Upper lobe of right lung (tissue), 1 donor: ENCODE measurements around the gene BIVM. TPM values are rescaled to one million over a fixed set of nuclear protein-coding genes. Genes with fewer than 3 reads are reported as not detected.

Experiments
- ATAC-seq: fragments of 200-7000 bp; cut with Tn5 transposase; one replicate; pipeline ENCODE4 v1.9.1; 2020; ENCODE audit warnings: mild to moderate bottlenecking, moderate library complexity
- DNase-seq: peaks from one replicate; pipeline ENCODE4 v3.0.0-alpha.2; 2020
- H3K27ac ChIP-seq: fragments of 200-600 bp; one replicate; pipeline ENCODE4 v1.8.0; 2022
- H3K27me3 ChIP-seq: fragments of 200-600 bp; one replicate; pipeline ENCODE4 v1.8.0; 2022; ENCODE audit warnings: mild to moderate bottlenecking
- H3K36me3 ChIP-seq: fragments of 200-600 bp; one replicate; pipeline ENCODE4 v1.8.0; 2022
- H3K4me1 ChIP-seq: fragments of 200-600 bp; one replicate; pipeline ENCODE4 v1.8.0; 2022
- H3K4me3 ChIP-seq: fragments of 200-600 bp; one replicate; pipeline ENCODE4 v1.8.0; 2022; ENCODE audit warnings: mild to moderate bottlenecking
- H3K9me3 ChIP-seq: fragments of 200-600 bp; one replicate; pipeline ENCODE4 v1.8.0; 2022
- intact Hi-C: fragments of 100-400 bp; cut with DNase I; formaldehyde crosslinking; loops from one replicate; pipeline ENCODE4 v1.11.0; 2022
- total RNA-seq: library from RNA; stranded (reverse); fragmentation: NEBNext Ultra II Directional; extraction: Animal tissue kit (Norgen Biotek cat#: 25700); gene quantifications from one replicate; pipeline ENCODE4 v1.2.1, GENCODE V29; 2021
- TF ChIP-seq, protein P1 (sequence below): fragments of 200-600 bp; IDR thresholded peaks from one replicate; pipeline ENCODE4 v1.8.0; 2022; ENCODE audit warnings: antibody characterized with exemption
- donor health status: DM: no; HTN: yes; CAD: no; lungs with severe emphysema.

BIVM gene
- total RNA-seq, 1 donor from 2014 or later, result 16.1 TPM

DNA sequence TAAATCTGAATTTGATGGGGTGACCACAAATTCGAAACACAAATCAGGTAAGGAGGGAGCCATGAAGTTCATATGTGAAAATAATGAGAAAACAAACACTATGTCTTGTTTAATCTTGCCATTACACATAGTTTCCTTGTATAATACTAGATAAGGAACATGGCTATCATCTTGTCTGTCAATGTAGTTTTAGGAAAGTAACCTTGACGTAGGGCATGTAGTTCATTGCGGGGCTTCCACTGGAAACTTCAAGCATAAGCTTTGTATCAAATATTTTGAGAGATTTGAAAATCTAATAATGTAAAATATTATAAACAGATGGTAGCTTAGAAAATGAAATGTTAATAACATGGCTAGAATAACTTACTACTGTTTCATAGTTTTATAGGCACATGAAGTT lies 8.8 kb downstream of the BIVM start:
- H3K4me1 ChIP-seq, result peaks cover 2% of the 10 kb centered on the region
- intact Hi-C loops, result no loop called here
- H3K9me3 ChIP-seq, result no peaks in the 10 kb centered on the region
- H3K27ac ChIP-seq, result no peak overlapping the region
- H3K36me3 ChIP-seq, result no peaks in the 10 kb centered on the region
- no peaks in the 10 kb centered on the region for H3K27me3 ChIP-seq
- TF ChIP-seq, protein P1, sequence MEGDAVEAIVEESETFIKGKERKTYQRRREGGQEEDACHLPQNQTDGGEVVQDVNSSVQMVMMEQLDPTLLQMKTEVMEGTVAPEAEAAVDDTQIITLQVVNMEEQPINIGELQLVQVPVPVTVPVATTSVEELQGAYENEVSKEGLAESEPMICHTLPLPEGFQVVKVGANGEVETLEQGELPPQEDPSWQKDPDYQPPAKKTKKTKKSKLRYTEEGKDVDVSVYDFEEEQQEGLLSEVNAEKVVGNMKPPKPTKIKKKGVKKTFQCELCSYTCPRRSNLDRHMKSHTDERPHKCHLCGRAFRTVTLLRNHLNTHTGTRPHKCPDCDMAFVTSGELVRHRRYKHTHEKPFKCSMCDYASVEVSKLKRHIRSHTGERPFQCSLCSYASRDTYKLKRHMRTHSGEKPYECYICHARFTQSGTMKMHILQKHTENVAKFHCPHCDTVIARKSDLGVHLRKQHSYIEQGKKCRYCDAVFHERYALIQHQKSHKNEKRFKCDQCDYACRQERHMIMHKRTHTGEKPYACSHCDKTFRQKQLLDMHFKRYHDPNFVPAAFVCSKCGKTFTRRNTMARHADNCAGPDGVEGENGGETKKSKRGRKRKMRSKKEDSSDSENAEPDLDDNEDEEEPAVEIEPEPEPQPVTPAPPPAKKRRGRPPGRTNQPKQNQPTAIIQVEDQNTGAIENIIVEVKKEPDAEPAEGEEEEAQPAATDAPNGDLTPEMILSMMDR, result no peak
- DNase-seq (no peak), ATAC-seq (no peak)
- H3K4me3 ChIP-seq, result no peak overlapping the region

DNA sequence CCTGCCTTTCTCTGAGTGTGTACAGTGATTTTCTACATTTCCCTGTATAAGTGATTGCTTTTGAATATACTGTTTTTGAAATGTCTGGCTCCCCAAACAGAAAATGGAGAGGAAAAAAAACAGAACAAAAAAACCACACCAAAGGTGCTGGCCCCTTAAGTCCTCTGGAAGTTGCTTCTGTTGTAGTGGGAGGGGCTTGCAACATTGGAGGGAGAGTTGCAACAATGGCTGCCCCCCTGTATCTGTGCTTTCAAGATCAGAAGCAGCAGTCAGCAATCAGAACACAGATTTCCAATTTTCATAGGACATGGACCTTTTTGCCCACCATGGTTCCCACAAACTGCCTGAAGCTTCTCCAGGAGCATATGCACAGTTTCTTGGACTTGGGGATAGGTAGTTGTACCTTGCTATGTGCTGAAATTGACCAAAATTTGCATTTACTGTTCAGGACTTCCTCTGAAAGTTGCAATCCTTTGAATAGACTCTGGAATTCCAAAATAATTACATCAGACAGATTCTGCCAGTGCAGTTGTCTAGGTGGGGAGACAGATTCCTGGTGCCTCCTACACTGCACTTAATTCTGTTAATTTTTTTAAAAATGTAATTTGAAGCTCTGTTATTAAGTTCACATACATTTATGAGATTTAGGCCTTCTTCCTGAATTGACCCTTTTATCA lies 13.8 kb downstream of the BIVM start:
- no peaks in the 10 kb centered on the region for H3K27me3 ChIP-seq
- H3K9me3 ChIP-seq, result no peaks in the 10 kb centered on the region
- H3K4me1 ChIP-seq, result no peaks in the 10 kb centered on the region
- DNase-seq (no peak), ATAC-seq (no peak)
- peaks cover 14% of the 10 kb centered on the region for H3K36me3 ChIP-seq
- no peak overlapping the region for H3K27ac ChIP-seq
- intact Hi-C loops, result no loop called here
- TF ChIP-seq, protein P1, result no peak
- H3K4me3 ChIP-seq, result no peak overlapping the region

GRCh38 chr13:102814025-102814607 lies 15.2 kb downstream of the BIVM start:
- DNase-seq (no peak), ATAC-seq (no peak)
- H3K27ac ChIP-seq, result no peak overlapping the region
- TF ChIP-seq, protein P1, result no peak
- H3K27me3 ChIP-seq, result no peaks in the 10 kb centered on the region
- no peaks in the 10 kb centered on the region for H3K9me3 ChIP-seq
- no peak overlapping the region for H3K4me3 ChIP-seq
- H3K4me1 ChIP-seq, result no peaks in the 10 kb centered on the region
- H3K36me3 ChIP-seq, result peaks cover 14% of the 10 kb centered on the region
- intact Hi-C loops, result no loop called here

GRCh38 chr13:102814793-102815192 lies 15.9 kb downstream of the BIVM start:
- intact Hi-C loops, result no loop called here
- Histone ChIP-seq H3K4me3 (no peak overlapping the region), H3K27ac (no peak overlapping the region), H3K4me1 (no peaks in the 10 kb centered on the region), H3K9me3 (no peaks in the 10 kb centered on the region), H3K36me3 (peaks cover 14% of the 10 kb centered on the region), H3K27me3 (no peaks in the 10 kb centered on the region)
- TF ChIP-seq, protein P1, result no peak
- DNase-seq, result no peak
- no peak for ATAC-seq

DNA sequence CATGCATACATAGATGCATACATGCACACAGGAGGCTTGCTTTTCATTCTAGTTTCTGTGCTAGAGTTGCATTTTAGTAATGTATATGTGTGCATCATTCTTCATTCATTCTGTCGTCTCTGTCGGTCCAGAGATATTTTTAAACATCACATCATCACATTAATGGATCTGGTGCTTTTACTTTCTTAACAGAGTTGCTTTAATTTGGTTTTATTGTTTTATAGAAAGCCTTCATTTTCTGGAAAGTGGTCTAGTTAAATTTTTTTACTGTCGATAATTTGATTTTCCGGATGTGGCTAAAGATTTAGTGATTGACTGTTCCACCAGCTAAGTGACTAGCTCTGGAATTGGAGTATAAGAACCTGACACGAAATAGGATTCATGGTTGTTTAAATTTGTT lies 16.9 kb downstream of the BIVM start:
- H3K36me3 ChIP-seq, result peaks cover 23% of the 10 kb centered on the region

More for the DNA sequence above, 16.9 kb downstream of the BIVM start:
- DNase-seq, result no peak
- Histone ChIP-seq H3K4me1 (no peaks in the 10 kb centered on the region), H3K4me3 (no peak overlapping the region), H3K27me3 (no peaks in the 10 kb centered on the region), H3K27ac (no peak overlapping the region), H3K9me3 (no peaks in the 10 kb centered on the region)
- no peak for ATAC-seq
- TF ChIP-seq, protein P1, result no peak
- intact Hi-C loops, result no loop called here
